HG02763 (cell line): ENCODE results near the gene DLGAP1.

ENCODE experiments used
- ATAC-seq: cut with Tn5 transposase; IDR thresholded peaks from one replicate; pipeline ENCODE4 v1.9.1; 2021; ENCODE audit warnings: mild to moderate bottlenecking, moderate library complexity; ENCODE audit not compliant: unreplicated experiment

The DLGAP1 gene

GRCh38 chr18:3449512-3450011 lies 1005.5 kb downstream of the DLGAP1 start:
- ATAC-seq = no peak

- ATAC-seq = peak; percentile 39
Observed at GRCh38 chr18:3448838-3449511, 1006.1 kb downstream of the DLGAP1 start.

- ATAC-seq = peak; percentile 70
Observed at GRCh38 chr18:3447895-3448837, 1006.9 kb downstream of the DLGAP1 start.

- ATAC-seq = no peak
Observed at GRCh38 chr18:3447068-3447894, 1007.8 kb downstream of the DLGAP1 start.
